ENCODE measurements around the gene OR52H1. TPM values are rescaled to one million over a fixed set of nuclear protein-coding genes. Genes with fewer than 3 reads are reported as not detected.

Gene OR52H1
- total RNA-seq, 1 donor from 2014 or later, result not detected

DNA sequence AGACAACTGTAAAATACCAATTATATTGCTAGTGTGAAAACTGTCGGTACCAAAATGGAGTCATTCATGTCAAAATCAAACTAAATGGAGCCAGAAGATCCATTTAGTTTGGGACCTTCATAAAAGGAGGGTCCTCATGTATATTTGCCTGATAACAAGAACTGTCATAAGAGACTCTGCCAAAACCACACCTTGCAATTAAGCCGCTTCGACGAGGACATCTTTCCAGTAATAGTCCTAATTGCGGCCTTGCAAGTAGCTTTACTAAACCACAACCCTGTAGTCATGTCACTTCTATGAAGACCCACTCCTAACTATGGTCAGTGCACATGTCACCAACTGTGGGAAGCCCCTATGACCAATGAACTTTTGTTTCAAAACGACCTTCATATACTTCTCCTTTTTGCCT, 47.9 kb downstream of the OR52H1 start:
- intact Hi-C loops (cut with micrococcal nuclease), result no loop called here
- TF ChIP-seq, protein P1, sequence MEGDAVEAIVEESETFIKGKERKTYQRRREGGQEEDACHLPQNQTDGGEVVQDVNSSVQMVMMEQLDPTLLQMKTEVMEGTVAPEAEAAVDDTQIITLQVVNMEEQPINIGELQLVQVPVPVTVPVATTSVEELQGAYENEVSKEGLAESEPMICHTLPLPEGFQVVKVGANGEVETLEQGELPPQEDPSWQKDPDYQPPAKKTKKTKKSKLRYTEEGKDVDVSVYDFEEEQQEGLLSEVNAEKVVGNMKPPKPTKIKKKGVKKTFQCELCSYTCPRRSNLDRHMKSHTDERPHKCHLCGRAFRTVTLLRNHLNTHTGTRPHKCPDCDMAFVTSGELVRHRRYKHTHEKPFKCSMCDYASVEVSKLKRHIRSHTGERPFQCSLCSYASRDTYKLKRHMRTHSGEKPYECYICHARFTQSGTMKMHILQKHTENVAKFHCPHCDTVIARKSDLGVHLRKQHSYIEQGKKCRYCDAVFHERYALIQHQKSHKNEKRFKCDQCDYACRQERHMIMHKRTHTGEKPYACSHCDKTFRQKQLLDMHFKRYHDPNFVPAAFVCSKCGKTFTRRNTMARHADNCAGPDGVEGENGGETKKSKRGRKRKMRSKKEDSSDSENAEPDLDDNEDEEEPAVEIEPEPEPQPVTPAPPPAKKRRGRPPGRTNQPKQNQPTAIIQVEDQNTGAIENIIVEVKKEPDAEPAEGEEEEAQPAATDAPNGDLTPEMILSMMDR (IDR thresholded peaks at IDR 0.05; ENCODE audit: borderline replicate concordance), result no peak
- no peak for DNase-seq

DNA sequence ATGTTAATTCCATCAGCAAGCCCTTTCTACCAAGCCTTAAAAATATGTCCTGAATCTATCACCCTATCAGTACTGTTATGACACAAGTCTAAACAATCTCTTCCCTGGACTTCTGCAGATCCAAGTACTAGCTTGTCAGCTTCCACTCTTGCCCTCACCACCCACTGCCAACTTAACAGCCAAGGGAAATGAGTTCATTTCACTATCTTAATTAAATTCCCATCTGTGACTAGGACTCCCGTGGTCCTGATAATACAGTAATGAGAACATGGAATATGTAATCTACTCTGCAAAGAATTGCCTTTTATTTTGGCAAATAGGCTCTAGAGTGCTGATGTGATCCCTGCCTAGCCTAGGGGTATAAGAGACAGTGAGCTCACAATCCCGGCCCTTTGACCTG, 48.7 kb downstream of the OR52H1 start:
- no peak overlapping the region for H3K4me3 ChIP-seq
- H3K9me3 ChIP-seq (replicated peaks), result no peaks in the 10 kb centered on the region
- no peak overlapping the region for H3K27ac ChIP-seq (replicated peaks)
- no peaks in the 10 kb centered on the region for H3K27me3 ChIP-seq (ENCODE audit: low read depth)
- TF ChIP-seq, protein P1 (IDR thresholded peaks at IDR 0.05; ENCODE audit: borderline replicate concordance), result no peak
- no peak for DNase-seq
- intact Hi-C loops (cut with micrococcal nuclease), result no loop called here
- no peaks in the 10 kb centered on the region for H3K4me1 ChIP-seq
- H3K36me3 ChIP-seq, result no peaks in the 10 kb centered on the region

More for the DNA sequence above, 47.9 kb downstream of the OR52H1 start:
- Histone ChIP-seq H3K4me1 (no peaks in the 10 kb centered on the region), H3K9me3 (replicated peaks) (no peaks in the 10 kb centered on the region), H3K4me3 (no peak overlapping the region), H3K27ac (replicated peaks) (no peak overlapping the region), H3K27me3 (ENCODE audit: low read depth) (no peaks in the 10 kb centered on the region), H3K36me3 (no peaks in the 10 kb centered on the region)

Other genes starting within 250 kb of the OR52H1 start
- gene OR51B4, start 246.6 kb downstream of the OR52H1 start, total RNA-seq, result not detected
- gene OR51B2, start 224.2 kb downstream of the OR52H1 start, total RNA-seq, result not detected
- gene OR51B5, start 205.0 kb downstream of the OR52H1 start, total RNA-seq, result not detected
- not detected for gene OR51B6, start 197.0 kb downstream of the OR52H1 start, total RNA-seq
- not detected for gene OR51M1, start 164.7 kb downstream of the OR52H1 start, total RNA-seq
- gene OR51Q1, start 126.4 kb downstream of the OR52H1 start, total RNA-seq, result not detected
- not detected for gene OR51I1, start 107.0 kb downstream of the OR52H1 start, total RNA-seq
- not detected for gene OR51I2, start 99.2 kb downstream of the OR52H1 start, total RNA-seq
- gene OR52D1, start 59.9 kb downstream of the OR52H1 start, total RNA-seq, result not detected
- gene UBQLN3, start 38.6 kb downstream of the OR52H1 start, total RNA-seq, result 0.14 TPM
- gene UBQLNL, start 31.8 kb downstream of the OR52H1 start, total RNA-seq, result not detected
- gene OR52B6, start 32.3 kb upstream of the OR52H1 start, total RNA-seq, result not detected
- gene TRIM6, start 48.1 kb upstream of the OR52H1 start, total RNA-seq, result 0.58 TPM
- gene TRIM34, start 76.5 kb upstream of the OR52H1 start, total RNA-seq, result 1.7 TPM
- gene TRIM5, start 136.5 kb upstream of the OR52H1 start, total RNA-seq, result 8.4 TPM
- gene TRIM22, start 141.2 kb upstream of the OR52H1 start, total RNA-seq, result 16.6 TPM
- not detected for gene OR56B1, start 187.9 kb upstream of the OR52H1 start, total RNA-seq
- not detected for gene OR52N4, start 205.7 kb upstream of the OR52H1 start, total RNA-seq
- not detected for gene OR52N5, start 234.8 kb upstream of the OR52H1 start, total RNA-seq
- not detected for gene OR52N1, start 242.7 kb upstream of the OR52H1 start, total RNA-seq